H9 (cell line): ENCODE results near the gene JMJD1C. TPM values are rescaled to one million over a fixed set of nuclear protein-coding genes. Genes with fewer than 3 reads are reported as not detected.

ENCODE experiments used
- DNase-seq: peaks from one replicate; pipeline ENCODE4 v3.0.0-alpha.2; 2017
- H2AFZ ChIP-seq: one replicate; pipeline ENCODE4 v1.6.1; 2013; ENCODE audit warnings: mild to moderate bottlenecking, low read length, control low read depth, moderate library complexity
- H2AK5ac ChIP-seq: 2 replicates; pipeline ENCODE4 v1.6.1; 2013; ENCODE audit warnings: low read length, control low read depth, mixed read lengths; ENCODE audit not compliant: insufficient read length
- H2BK120ac ChIP-seq: one replicate; pipeline ENCODE4 v1.6.1; 2013; ENCODE audit warnings: low read depth, mild to moderate bottlenecking, low read length, control low read depth, inconsistent platforms; ENCODE audit not compliant: poor library complexity, severe bottlenecking
- H2BK12ac ChIP-seq: 2 replicates; pipeline ENCODE4 v1.6.1; 2013; ENCODE audit warnings: low read length, control low read depth, mixed read lengths, low read depth; ENCODE audit not compliant: insufficient read length
- H2BK15ac ChIP-seq: 2 replicates; pipeline ENCODE4 v1.6.1; 2013; ENCODE audit warnings: low read depth, low read length, control low read depth
- H2BK20ac ChIP-seq: one replicate; pipeline ENCODE4 v1.6.1; 2013; ENCODE audit warnings: low read depth, mild to moderate bottlenecking, low read length, control low read depth, inconsistent platforms; ENCODE audit not compliant: poor library complexity, severe bottlenecking
- H2BK5ac ChIP-seq: 2 replicates; pipeline ENCODE4 v1.6.1; 2013; ENCODE audit warnings: low read length, control low read depth, mixed read lengths; ENCODE audit not compliant: insufficient read length
- H3K14ac ChIP-seq: 2 replicates; pipeline ENCODE4 v1.6.1; 2013; ENCODE audit warnings: low read length, control low read depth; ENCODE audit not compliant: insufficient read depth
- H3K18ac ChIP-seq: 2 replicates; pipeline ENCODE4 v1.6.1; 2013; ENCODE audit warnings: low read depth, mild to moderate bottlenecking, mixed read lengths, low read length, control low read depth; ENCODE audit not compliant: insufficient read length
- H3K23ac ChIP-seq: 2 replicates; pipeline ENCODE4 v1.6.1; 2013; ENCODE audit warnings: low read length, control low read depth, mixed read lengths, low read depth; ENCODE audit not compliant: insufficient read length
- H3K23me2 ChIP-seq: 2 replicates; pipeline ENCODE4 v1.6.1; 2013; ENCODE audit warnings: low read depth, mild to moderate bottlenecking, mixed read lengths, low read length, control low read depth; ENCODE audit not compliant: insufficient read length, poor library complexity, severe bottlenecking
- H3K27ac ChIP-seq: 2 replicates; pipeline ENCODE4 v1.5.1; 2013; ENCODE audit warnings: low read length, control low read depth, mixed read lengths, low read depth; ENCODE audit not compliant: insufficient read length
- H3K27me3 ChIP-seq: 2 replicates; pipeline ENCODE4 v1.6.1; 2013; ENCODE audit warnings: low read length, control low read depth, inconsistent platforms; ENCODE audit not compliant: insufficient read depth
- H3K4ac ChIP-seq: 2 replicates; pipeline ENCODE4 v1.6.1; 2013; ENCODE audit warnings: low read depth, mild to moderate bottlenecking, control low read depth, inconsistent platforms, low read length, moderate library complexity
- H3K4me1 ChIP-seq: 2 replicates; pipeline ENCODE4 v1.6.1; 2013; ENCODE audit warnings: low read length, control low read depth, inconsistent platforms; ENCODE audit not compliant: insufficient read depth
- H3K4me2 ChIP-seq: 2 replicates; pipeline ENCODE4 v1.6.1; 2013; ENCODE audit warnings: low read length, control low read depth, mixed read lengths; ENCODE audit not compliant: insufficient read length, insufficient read depth
- H3K56ac ChIP-seq: 2 replicates; pipeline ENCODE4 v1.6.1; 2013; ENCODE audit warnings: low read depth, mild to moderate bottlenecking, mixed read lengths, low read length, control low read depth; ENCODE audit not compliant: insufficient read length
- H3K79me1 ChIP-seq: 2 replicates; pipeline ENCODE4 v1.6.1; 2013; ENCODE audit warnings: low read depth, mild to moderate bottlenecking, moderate library complexity, low read length, control low read depth, inconsistent platforms; ENCODE audit not compliant: insufficient read depth, poor library complexity, severe bottlenecking
- H3K79me2 ChIP-seq: 2 replicates; pipeline ENCODE4 v1.6.1; 2013; ENCODE audit warnings: low read length, control low read depth, inconsistent platforms; ENCODE audit not compliant: insufficient read depth
- H3K9ac ChIP-seq: 2 replicates; pipeline ENCODE4 v1.6.1; 2013; ENCODE audit warnings: low read length, control low read depth, mixed read lengths; ENCODE audit not compliant: insufficient read length; ENCODE audit errors: extremely low read depth
- H3K9me3 ChIP-seq: one replicate; pipeline ENCODE4 v1.6.1; 2013; ENCODE audit warnings: low read depth, low read length, inconsistent platforms; ENCODE audit not compliant: control insufficient read depth
- H3T11ph ChIP-seq: one replicate; pipeline ENCODE4 v1.6.1; 2013; ENCODE audit warnings: mild to moderate bottlenecking, low read length, control low read depth, inconsistent platforms
- H4K20me1 ChIP-seq: one replicate; pipeline ENCODE4 v1.6.1; 2013; ENCODE audit not compliant: control insufficient read depth, insufficient read length, insufficient read depth
- H4K5ac ChIP-seq: 2 replicates; pipeline ENCODE4 v1.6.1; 2013; ENCODE audit warnings: low read depth, mild to moderate bottlenecking, mixed read lengths, low read length, control low read depth; ENCODE audit not compliant: insufficient read length
- H4K8ac ChIP-seq: replicated peaks from 2 replicates; pipeline ENCODE4 v1.6.1; 2013; ENCODE audit warnings: low read length, control low read depth, mixed read lengths, low read depth; ENCODE audit not compliant: insufficient read length
- H4K91ac ChIP-seq: 2 replicates; pipeline ENCODE4 v1.6.1; 2013; ENCODE audit warnings: low read depth, mild to moderate bottlenecking, moderate library complexity, mixed read lengths, low read length, control low read depth; ENCODE audit not compliant: insufficient read length
- H3K27ac Mint-ChIP-seq, 3 experiments: 2 replicates in 2 of 3; 3 replicates in 1 of 3; pipeline ENCODE4 v1.8.0; 2020 to 2021; ENCODE audit warnings: mixed read lengths in 3 of 3, mild to moderate bottlenecking in 1 of 3, moderate library complexity in 1 of 3
- H3K27me3 Mint-ChIP-seq: 2 replicates; pipeline ENCODE4 v1.8.0; 2021; ENCODE audit warnings: low read depth, mild to moderate bottlenecking, moderate library complexity, mixed read lengths
- H3K36me3 Mint-ChIP-seq, 3 experiments: 2 replicates in 2 of 3; 3 replicates in 1 of 3; pipeline ENCODE4 v1.8.0; 2020 to 2021; ENCODE audit warnings: low read depth in 3 of 3, mixed read lengths in 3 of 3; ENCODE audit not compliant: insufficient read depth in 1 of 3
- H3K4me1 Mint-ChIP-seq, 2 experiments: 2 replicates each; pipeline ENCODE4 v1.8.0; 2020; ENCODE audit warnings: mixed read lengths in 2 of 2
- H3K4me3 Mint-ChIP-seq, 2 experiments: 2 replicates in 1 of 2; 3 replicates in 1 of 2; pipeline ENCODE4 v1.8.0; 2020 to 2021; ENCODE audit warnings: mild to moderate bottlenecking in 2 of 2, mixed read lengths in 2 of 2, moderate library complexity in 1 of 2
- H3K9me3 Mint-ChIP-seq, 2 experiments: 2 replicates in 1 of 2; 3 replicates in 1 of 2; pipeline ENCODE4 v1.8.0; 2020; ENCODE audit warnings: mild to moderate bottlenecking in 2 of 2, mixed read lengths in 2 of 2, moderate library complexity in 1 of 2
- WGBS: extraction: QIAGEN DNeasy Blood & Tissue Kit; methylation state at CpG from one replicate; pipeline ENCODE4 v1.1.7; 2013; ENCODE audit warnings: missing lambda C conversion rate, low lambda C conversion rate, mixed read lengths; ENCODE audit not compliant: insufficient read length; ENCODE audit errors: extremely low coverage; 5-methylcytosine and 5-hydroxymethylcytosine counted together
- total RNA-seq: library from RNA; stranded (reverse); gene quantifications from 2 replicates; pipeline ENCODE4 v1.2.1, GENCODE V29; 2021
- TF ChIP-seq, protein P1 (sequence below): fragments of 200-600 bp; sonication (generic); conservative IDR thresholded peaks from 3 replicates; pipeline ENCODE4 v1.8.0; 2021; ENCODE audit warnings: antibody characterized with exemption, mild to moderate bottlenecking

The JMJD1C gene
- total RNA-seq, 1 experiment from 2014 or later, result 200 TPM

DNA sequence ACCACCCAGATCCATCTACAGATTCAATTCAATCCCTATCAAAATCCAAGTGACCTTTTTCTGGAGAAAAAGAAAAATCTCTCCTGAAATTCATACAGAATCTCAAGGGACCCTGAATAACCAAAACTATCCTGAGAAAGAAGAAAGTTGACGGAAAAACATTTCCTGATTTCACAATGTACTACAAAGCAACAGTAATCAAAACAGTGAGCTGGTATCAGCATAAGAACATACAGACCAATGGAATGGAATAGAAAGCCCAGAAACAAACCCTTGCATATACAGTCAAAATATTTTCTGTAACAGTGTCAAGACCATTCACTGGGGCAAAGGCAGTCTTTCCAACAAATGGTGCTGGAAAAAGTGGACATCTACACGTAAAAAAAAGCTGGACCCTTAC is 89.9 kb downstream of the JMJD1C start:
- Histone ChIP-seq H2AFZ (no peak overlapping the region), H3K4ac (no peak overlapping the region), H3K79me2 (no peaks in the 10 kb centered on the region; the same call in 1 of the 2 replicates), H3K18ac (no peak overlapping the region), H2AK5ac (no peak overlapping the region), H2BK5ac (no peak overlapping the region), H3K56ac (no peak overlapping the region), H3K14ac (no peak overlapping the region), H4K8ac (no peak overlapping the region), H3K27me3 (no peaks in the 10 kb centered on the region), H2BK120ac (no peak overlapping the region), H3K79me1 (peaks cover 5% of the 10 kb centered on the region), H4K91ac (no peak overlapping the region), H3K23ac (no peak overlapping the region), H3K4me2 (no peak overlapping the region), H3K9ac (no peak overlapping the region), H3K4me1 (no peaks in the 10 kb centered on the region), H2BK15ac (no peak overlapping the region), H4K20me1 (no peaks in the 10 kb centered on the region), H3K23me2 (no peaks in the 10 kb centered on the region), H4K5ac (no peak overlapping the region), H2BK20ac (no peak overlapping the region), H3K27ac (no peak overlapping the region), H3T11ph (no peak overlapping the region), H3K9me3 (no peaks in the 10 kb centered on the region), H2BK12ac (no peak overlapping the region)
- no CpG with 5 or more reads among the region's 2 CpGs for WGBS
- Mint-ChIP-seq H3K9me3 (no peaks in the 10 kb centered on the region), H3K36me3 (peaks cover 6% of the 10 kb centered on the region in 3 experiments; a peak in 6 of 7 replicates), H3K4me1 (no peaks in the 10 kb centered on the region), H3K27ac (peak overlapping the region in 1 of 3 experiments; percentile 48; a peak in 3 of 7 replicates), H3K4me3 (no peak overlapping the region), H3K27me3 (no peaks in the 10 kb centered on the region)
- no peak for DNase-seq
- TF ChIP-seq, protein P1, sequence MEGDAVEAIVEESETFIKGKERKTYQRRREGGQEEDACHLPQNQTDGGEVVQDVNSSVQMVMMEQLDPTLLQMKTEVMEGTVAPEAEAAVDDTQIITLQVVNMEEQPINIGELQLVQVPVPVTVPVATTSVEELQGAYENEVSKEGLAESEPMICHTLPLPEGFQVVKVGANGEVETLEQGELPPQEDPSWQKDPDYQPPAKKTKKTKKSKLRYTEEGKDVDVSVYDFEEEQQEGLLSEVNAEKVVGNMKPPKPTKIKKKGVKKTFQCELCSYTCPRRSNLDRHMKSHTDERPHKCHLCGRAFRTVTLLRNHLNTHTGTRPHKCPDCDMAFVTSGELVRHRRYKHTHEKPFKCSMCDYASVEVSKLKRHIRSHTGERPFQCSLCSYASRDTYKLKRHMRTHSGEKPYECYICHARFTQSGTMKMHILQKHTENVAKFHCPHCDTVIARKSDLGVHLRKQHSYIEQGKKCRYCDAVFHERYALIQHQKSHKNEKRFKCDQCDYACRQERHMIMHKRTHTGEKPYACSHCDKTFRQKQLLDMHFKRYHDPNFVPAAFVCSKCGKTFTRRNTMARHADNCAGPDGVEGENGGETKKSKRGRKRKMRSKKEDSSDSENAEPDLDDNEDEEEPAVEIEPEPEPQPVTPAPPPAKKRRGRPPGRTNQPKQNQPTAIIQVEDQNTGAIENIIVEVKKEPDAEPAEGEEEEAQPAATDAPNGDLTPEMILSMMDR, result no peak
